Neutrophil (primary cell): Measurements from ENCODE around the gene FUT8.

Experiments used
- H3K27ac ChIP-seq: fragments of 200-600 bp; sonication (generic); 2 replicates; pipeline ENCODE4 v1.5.1; 2016; ENCODE audit warnings: mild to moderate bottlenecking, moderate library complexity
- H3K27me3 ChIP-seq: fragments of 200-600 bp; sonication (generic); 2 replicates; pipeline ENCODE4 v1.6.0; 2016; ENCODE audit warnings: mild to moderate bottlenecking
- H3K36me3 ChIP-seq: fragments of 200-600 bp; sonication (generic); 2 replicates; pipeline ENCODE4 v1.5.1; 2017
- H3K4me1 ChIP-seq, 2 experiments: fragments of 200-600 bp in 1 of 2; sonication (generic) in 1 of 2; 1 replicate in 1 of 2; 2 replicates in 1 of 2; pipeline versions ENCODE4 v1.5.1 to v1.6.1; 2013 to 2016; ENCODE audit warnings: low read depth in 1 of 2, low read length in 1 of 2, mild to moderate bottlenecking in 1 of 2, moderate library complexity in 1 of 2; ENCODE audit not compliant: control insufficient read depth in 1 of 2, insufficient read depth in 1 of 2
- H3K4me3 ChIP-seq, 2 experiments: fragments of 200-600 bp in 1 of 2; sonication (generic) in 1 of 2; 1 replicate in 1 of 2; 2 replicates in 1 of 2; pipeline ENCODE4 v1.5.1; 2013 to 2016; ENCODE audit warnings: low read depth in 1 of 2, low read length in 1 of 2, mild to moderate bottlenecking in 1 of 2, moderate library complexity in 1 of 2
- H3K9me3 ChIP-seq: fragments of 200-600 bp; sonication (generic); 2 replicates; pipeline ENCODE4 v1.5.1; 2016
- TF ChIP-seq, protein P1 (sequence below): fragments of 200-600 bp; sonication (generic); IDR thresholded peaks from 2 replicates; pipeline ENCODE4 v1.5.1; 2016; ENCODE audit warnings: antibody characterized with exemption

FUT8 gene

DNA sequence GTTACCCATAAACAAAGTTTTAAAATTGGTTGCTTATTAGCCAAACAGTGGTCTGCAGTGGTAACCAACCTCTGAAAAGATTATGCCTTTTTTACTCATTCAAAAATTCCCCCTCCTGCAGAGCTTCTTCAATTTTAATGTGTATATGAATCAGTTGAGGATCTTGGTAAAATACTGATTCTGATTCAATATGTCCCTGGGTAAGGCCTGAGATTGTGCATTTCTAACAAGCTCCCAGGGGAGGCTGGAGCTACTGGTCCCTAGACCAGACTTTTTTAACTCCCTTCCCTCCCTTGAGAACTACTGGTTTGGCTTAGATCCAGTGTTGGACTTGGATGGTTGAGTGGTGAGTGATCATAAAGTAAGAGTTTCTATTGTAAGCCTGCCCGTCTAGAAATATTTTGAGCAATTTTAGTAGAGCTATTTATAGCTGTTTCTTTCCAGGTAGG lies 90.2 kb downstream of the FUT8 start:
- H3K4me3 ChIP-seq = no peak overlapping the region
- H3K9me3 ChIP-seq = no peaks in the 10 kb centered on the region
- no peaks in the 10 kb centered on the region for H3K27me3 ChIP-seq
- H3K4me1 ChIP-seq = no peaks in the 10 kb centered on the region
- TF ChIP-seq, protein P1, sequence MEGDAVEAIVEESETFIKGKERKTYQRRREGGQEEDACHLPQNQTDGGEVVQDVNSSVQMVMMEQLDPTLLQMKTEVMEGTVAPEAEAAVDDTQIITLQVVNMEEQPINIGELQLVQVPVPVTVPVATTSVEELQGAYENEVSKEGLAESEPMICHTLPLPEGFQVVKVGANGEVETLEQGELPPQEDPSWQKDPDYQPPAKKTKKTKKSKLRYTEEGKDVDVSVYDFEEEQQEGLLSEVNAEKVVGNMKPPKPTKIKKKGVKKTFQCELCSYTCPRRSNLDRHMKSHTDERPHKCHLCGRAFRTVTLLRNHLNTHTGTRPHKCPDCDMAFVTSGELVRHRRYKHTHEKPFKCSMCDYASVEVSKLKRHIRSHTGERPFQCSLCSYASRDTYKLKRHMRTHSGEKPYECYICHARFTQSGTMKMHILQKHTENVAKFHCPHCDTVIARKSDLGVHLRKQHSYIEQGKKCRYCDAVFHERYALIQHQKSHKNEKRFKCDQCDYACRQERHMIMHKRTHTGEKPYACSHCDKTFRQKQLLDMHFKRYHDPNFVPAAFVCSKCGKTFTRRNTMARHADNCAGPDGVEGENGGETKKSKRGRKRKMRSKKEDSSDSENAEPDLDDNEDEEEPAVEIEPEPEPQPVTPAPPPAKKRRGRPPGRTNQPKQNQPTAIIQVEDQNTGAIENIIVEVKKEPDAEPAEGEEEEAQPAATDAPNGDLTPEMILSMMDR = no peak
- no peak overlapping the region for H3K27ac ChIP-seq
- no peaks in the 10 kb centered on the region for H3K36me3 ChIP-seq

DNA sequence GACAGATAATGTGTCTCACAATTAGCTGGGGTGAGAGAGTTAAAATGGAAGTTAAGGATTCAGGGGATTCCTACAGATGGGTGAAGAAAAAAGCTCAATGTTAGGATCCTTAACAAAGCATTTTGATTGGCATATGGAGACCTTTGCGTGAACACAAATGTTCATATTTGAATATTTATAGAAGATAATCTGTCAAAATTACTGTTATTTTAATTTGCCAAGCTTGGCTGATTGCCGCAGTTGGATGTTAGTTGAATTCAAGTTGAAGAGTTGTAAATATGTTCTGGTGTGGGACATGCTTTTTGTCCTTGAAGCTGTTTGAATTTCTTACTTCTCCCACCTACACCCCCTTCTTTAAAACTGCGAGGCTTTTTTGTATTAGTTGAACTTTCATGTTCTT lies 91.2 kb downstream of the FUT8 start:
- TF ChIP-seq, protein P1 = no peak
- Histone ChIP-seq H3K27me3 (no peaks in the 10 kb centered on the region), H3K4me3 (no peak overlapping the region), H3K27ac (no peak overlapping the region), H3K9me3 (no peaks in the 10 kb centered on the region), H3K36me3 (no peaks in the 10 kb centered on the region), H3K4me1 (no peaks in the 10 kb centered on the region)

DNA sequence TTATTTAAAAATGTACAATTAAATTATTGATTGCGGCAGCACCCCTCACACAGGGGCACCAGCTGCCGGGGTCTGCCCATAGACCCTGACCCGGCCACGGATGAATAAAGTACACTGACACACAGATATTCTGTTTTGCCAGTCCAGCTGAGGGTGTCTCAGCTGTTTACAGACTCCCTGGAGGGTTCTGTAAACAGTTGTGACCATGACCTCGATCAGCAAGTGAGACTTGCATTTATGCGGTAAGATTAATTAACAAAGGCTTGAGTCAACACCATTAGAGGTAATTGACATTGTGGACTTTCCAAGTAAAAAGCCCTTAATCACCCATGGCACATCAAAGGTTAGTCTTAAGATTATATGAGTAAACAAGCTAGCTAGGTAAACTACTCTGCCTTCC lies 94.3 kb downstream of the FUT8 start:
- Histone ChIP-seq H3K4me3 (no peak overlapping the region), H3K9me3 (no peaks in the 10 kb centered on the region), H3K27ac (no peak overlapping the region), H3K4me1 (no peaks in the 10 kb centered on the region), H3K27me3 (no peaks in the 10 kb centered on the region), H3K36me3 (no peaks in the 10 kb centered on the region)
- TF ChIP-seq, protein P1 = no peak

DNA sequence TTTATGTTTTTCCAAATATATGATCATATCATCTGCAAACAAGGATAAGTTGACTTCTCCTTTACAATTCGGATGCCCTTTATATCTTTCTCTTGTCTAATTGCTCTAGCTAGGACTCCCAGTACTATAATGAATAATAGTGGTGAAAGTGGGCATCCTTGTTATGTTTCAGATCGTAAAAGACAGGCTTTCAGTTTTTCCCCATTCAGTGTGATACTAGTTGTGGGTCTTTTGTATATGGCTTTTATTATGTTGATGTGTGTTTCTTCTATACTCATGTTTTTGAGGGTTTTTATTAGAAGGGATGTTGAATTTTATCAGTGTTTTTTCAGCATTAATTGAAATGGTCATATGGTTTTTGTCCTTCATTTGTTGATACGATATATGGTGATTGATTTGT lies 97.3 kb downstream of the FUT8 start:
- H3K4me3 ChIP-seq = no peak overlapping the region
- H3K9me3 ChIP-seq = no peaks in the 10 kb centered on the region
- H3K4me1 ChIP-seq = no peaks in the 10 kb centered on the region
- H3K27ac ChIP-seq = no peak overlapping the region
- no peaks in the 10 kb centered on the region for H3K36me3 ChIP-seq
- H3K27me3 ChIP-seq = no peaks in the 10 kb centered on the region
- TF ChIP-seq, protein P1 = no peak

DNA sequence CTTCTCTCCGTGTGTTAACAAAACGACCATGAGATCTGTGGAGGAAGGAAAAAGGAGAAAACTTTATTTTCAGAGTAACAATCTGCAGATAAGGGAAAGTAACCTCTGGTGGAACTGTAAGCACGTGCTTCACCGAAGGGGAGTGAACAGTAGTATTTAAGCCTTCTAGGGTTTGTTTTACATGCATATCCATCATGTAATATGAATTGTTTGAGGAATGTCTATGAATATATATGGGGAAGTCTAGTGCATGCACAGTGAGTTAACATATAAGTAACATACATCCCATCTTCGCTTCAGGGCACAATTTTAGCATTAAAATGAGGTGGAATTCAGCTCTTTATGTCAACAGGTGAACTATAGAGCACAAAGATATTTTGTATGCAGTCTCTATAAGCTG lies 101.1 kb downstream of the FUT8 start:
- TF ChIP-seq, protein P1 = no peak
- no peaks in the 10 kb centered on the region for H3K9me3 ChIP-seq
- H3K36me3 ChIP-seq = no peaks in the 10 kb centered on the region
- H3K4me1 ChIP-seq = peaks cover 0 to 4% of the 10 kb centered on the region in 2 experiments
- no peak overlapping the region for H3K27ac ChIP-seq
- H3K4me3 ChIP-seq = no peak overlapping the region
- no peaks in the 10 kb centered on the region for H3K27me3 ChIP-seq
